Mucosa of descending colon (tissue), 3 donors: ENCODE measurements around the gene FAM83E. TPM values are rescaled to one million over a fixed set of nuclear protein-coding genes. Genes with fewer than 3 reads are reported as not detected.

Experiments
- ATAC-seq: fragments of 200-7000 bp; cut with Tn5 transposase; one replicate; pipeline ENCODE4 v1.9.1; 2020; ENCODE audit warnings: mild to moderate bottlenecking, moderate library complexity
- DNase-seq, 3 donors: peaks; one replicate each; pipeline ENCODE4 v3.0.0-alpha.2; 2020
- H3K36me3 ChIP-seq: fragments of 200-600 bp; one replicate; pipeline ENCODE4 v1.8.0; 2021; ENCODE audit warnings: low read depth, mild to moderate bottlenecking
- H3K4me1 ChIP-seq: fragments of 200-600 bp; one replicate; pipeline ENCODE4 v1.8.0; 2021; ENCODE audit warnings: low read depth, mild to moderate bottlenecking
- H3K4me3 ChIP-seq: fragments of 200-600 bp; one replicate; pipeline ENCODE4 v1.8.0; 2021; ENCODE audit warnings: mild to moderate bottlenecking
- H3K9me3 ChIP-seq: fragments of 200-600 bp; one replicate; pipeline ENCODE4 v1.8.0; 2021; ENCODE audit warnings: mild to moderate bottlenecking
- intact Hi-C, 2 donors: fragments of 100-400 bp; cut with DNase I in 1 of 2; cut with micrococcal nuclease in 1 of 2; formaldehyde crosslinking; loops; one replicate each; pipeline versions ENCODE4 v1.11.0 to v1.11.1; 2022; cut with DNase I, micrococcal nuclease
- total RNA-seq, 3 donors: library from RNA; stranded (reverse); fragmentation: NEBNext Ultra II Directional in 2 of 3; extraction: Animal tissue kit (Norgen Biotek cat#: 25700) in 2 of 3; gene quantifications; one replicate each; pipeline versions ENCODE4 v1.2.1 to v1.2.4, GENCODE V29; 2021 to 2023
- TF ChIP-seq, protein P1 (sequence below): fragments of 200-600 bp; IDR thresholded peaks from one replicate; pipeline ENCODE4 v1.8.0; 2022; ENCODE audit warnings: antibody characterized with exemption, mild to moderate bottlenecking
- donor health status: DM: no; HTN: no; CAD: no; lungs with moderate emphysema.
- donor health status: DM: no; HTN: no; CAD: no.
- donor health status: DM: no; HTN: yes; CAD: no.

FAM83E gene
- total RNA-seq, 3 donors from 2014 or later: 97.8 to 180 (median 175) TPM

DNA sequence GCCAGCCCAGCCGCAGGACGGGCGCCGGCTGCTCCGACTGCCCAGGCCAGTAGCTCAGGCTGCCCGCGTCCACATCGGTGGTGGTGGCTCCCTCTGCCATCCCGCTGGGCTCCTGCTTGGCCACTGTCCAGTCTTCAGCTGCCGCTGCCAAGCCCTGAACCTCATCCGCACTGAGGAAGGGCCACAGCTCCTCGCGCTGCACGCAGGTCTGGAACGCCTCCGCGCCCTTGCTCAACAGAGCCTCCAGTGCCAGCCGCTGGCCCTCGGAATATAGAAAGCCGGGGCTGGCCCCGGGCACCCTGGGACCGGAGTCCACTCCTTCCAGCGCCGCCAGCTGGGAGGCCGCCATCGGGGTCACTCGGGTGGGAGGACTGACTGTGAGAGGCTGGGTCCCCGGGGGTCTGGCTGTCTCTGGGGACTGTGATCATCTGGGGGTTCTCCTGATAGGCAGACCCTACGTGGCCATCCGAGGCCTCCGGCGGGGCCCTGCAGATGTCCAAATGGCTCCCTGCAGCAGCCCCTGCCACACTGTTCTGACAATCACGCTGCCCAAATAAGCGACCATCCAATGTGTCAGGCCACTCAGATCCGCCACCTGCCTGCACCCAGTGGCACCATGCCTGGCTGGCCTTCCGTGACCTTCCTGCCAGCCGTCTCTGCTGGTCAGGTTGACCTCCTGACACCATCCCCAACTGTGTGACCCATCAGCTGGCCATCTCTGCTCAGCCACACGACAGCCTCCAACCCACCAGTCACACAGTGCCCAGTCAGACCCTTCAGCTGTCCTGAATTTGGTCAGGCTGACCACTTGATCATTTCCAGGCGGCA is 1.6 kb downstream of the FAM83E start:
- Histone ChIP-seq H3K4me3 (peak overlapping the region; percentile 21), H3K4me1 (peaks cover 38% of the 10 kb centered on the region), H3K36me3 (no peaks in the 10 kb centered on the region), H3K9me3 (no peaks in the 10 kb centered on the region)
- peak; percentile 46 for ATAC-seq
- TF ChIP-seq, protein P1, sequence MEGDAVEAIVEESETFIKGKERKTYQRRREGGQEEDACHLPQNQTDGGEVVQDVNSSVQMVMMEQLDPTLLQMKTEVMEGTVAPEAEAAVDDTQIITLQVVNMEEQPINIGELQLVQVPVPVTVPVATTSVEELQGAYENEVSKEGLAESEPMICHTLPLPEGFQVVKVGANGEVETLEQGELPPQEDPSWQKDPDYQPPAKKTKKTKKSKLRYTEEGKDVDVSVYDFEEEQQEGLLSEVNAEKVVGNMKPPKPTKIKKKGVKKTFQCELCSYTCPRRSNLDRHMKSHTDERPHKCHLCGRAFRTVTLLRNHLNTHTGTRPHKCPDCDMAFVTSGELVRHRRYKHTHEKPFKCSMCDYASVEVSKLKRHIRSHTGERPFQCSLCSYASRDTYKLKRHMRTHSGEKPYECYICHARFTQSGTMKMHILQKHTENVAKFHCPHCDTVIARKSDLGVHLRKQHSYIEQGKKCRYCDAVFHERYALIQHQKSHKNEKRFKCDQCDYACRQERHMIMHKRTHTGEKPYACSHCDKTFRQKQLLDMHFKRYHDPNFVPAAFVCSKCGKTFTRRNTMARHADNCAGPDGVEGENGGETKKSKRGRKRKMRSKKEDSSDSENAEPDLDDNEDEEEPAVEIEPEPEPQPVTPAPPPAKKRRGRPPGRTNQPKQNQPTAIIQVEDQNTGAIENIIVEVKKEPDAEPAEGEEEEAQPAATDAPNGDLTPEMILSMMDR: no peak
- peak; percentile 71 to 79 (median 78) for DNase-seq
- intact Hi-C loops: no loop called here

DNA sequence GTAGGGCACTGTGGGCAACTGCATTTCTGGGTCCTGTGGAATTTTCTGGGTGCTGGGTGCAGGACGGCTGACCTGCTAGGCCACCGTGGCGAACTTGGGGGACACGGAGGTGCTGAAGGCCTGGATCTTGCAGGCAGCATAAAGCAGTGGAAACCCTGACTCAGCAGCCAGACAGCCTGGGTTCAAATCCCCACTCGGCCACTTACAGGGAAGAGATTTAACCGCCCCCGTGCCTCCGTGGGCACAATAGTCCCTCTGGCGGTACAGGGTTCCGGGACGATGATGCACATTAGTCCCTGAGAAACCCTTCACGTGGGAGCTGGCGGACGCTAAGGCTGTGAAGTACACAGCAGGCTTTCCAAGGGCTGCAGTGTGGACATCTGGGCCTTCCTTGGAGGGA is 3.0 kb downstream of the FAM83E start:
- Histone ChIP-seq H3K36me3 (no peaks in the 10 kb centered on the region), H3K4me3 (no peak overlapping the region), H3K9me3 (no peaks in the 10 kb centered on the region), H3K4me1 (peaks cover 24% of the 10 kb centered on the region)
- DNase-seq: no peak
- TF ChIP-seq, protein P1: no peak
- intact Hi-C loops: no loop called here
- ATAC-seq: no peak

DNA sequence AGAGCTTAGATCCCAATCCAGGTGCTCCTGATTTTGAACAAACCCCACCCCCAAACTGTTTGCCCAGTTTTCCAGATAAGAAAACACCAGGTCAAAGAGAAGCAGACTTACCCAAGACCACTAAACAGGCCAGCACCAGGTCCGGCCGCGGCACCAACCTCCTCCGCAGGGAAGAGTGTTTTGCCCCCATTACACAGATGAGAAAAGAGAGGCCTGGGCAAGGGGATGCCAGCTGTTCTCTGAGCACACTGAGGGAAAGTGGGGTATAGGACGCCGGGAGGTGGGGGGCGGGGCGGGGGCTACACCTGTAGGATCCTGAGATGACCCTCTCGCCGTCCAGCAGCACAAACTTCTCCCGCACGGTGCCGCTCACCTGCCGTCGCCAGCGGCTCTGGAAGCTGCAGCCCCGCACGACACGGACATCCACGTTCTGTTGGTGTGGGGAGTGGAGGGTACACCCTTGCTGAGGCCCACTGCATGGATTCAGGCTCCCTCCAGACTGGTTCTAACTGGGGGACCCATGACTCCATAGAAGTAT is 5.2 kb downstream of the FAM83E start:
- Histone ChIP-seq H3K4me3 (no peak overlapping the region), H3K4me1 (peaks cover 10% of the 10 kb centered on the region), H3K9me3 (no peaks in the 10 kb centered on the region), H3K36me3 (no peaks in the 10 kb centered on the region)
- TF ChIP-seq, protein P1: no peak
- no peak for ATAC-seq
- intact Hi-C loops: no loop called here
- DNase-seq: no peak

DNA sequence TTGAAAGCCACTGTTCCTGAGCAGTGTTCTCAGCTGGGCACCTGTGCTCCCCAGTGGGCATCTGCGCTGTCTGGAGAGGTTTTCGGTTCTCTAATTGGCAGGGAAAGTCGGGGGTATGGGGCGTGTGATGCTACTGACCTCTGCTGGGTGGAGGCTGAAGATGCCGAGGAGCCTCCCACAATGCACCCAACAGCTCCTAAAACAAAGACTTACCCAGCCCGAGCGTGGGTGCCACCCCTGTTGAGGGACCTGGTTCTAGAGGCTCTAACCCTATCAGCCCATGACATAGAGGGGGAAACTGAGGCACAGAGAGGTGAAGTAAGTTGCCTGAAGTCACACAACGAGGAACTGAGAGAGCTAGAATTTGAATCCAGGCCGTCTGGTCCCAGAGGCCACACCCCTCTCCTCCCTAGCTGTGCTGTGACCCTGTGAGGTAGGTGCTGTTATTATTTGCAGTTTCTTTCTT is 6.0 kb downstream of the FAM83E start:
- peak in 2 of 3 donors; percentile 63 to 68 for DNase-seq
- Histone ChIP-seq H3K36me3 (no peaks in the 10 kb centered on the region), H3K4me1 (peaks cover 10% of the 10 kb centered on the region), H3K9me3 (no peaks in the 10 kb centered on the region), H3K4me3 (no peak overlapping the region)
- TF ChIP-seq, protein P1: peak; percentile 33
- peak; percentile 62 for ATAC-seq
- intact Hi-C loops: no loop called here

DNA sequence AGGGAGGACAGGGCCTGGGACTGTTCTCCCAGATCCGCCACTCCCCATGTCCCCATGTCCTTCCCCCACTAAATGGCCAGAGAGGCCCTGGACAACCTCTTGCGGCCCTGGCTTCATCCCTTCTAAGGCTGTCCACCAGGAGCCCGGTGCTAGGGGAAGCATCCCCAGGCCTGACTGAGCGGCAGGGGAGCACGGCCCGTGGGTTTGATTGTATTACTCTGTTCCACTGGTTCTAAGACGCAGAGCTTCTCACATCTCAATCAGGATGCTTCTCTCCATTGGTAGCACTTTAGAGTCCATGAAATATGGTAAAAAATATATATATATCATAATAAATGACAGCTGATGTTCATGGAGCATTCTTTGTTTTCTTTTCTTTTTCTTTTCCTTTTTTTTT is 7.5 kb downstream of the FAM83E start:
- peaks cover 18% of the 10 kb centered on the region for H3K4me1 ChIP-seq
- ATAC-seq (no peak), DNase-seq (no peak)
- no peak overlapping the region for H3K4me3 ChIP-seq
- H3K9me3 ChIP-seq: no peaks in the 10 kb centered on the region
- TF ChIP-seq, protein P1: no peak
- H3K36me3 ChIP-seq: no peaks in the 10 kb centered on the region
- intact Hi-C loops: no loop called here
